K562 (cell line): ENCODE data around the gene HYAL1. TPM values are rescaled to one million over a fixed set of nuclear protein-coding genes. Genes with fewer than 3 reads are reported as not detected.
A peak's percentile ranks its signal among the peaks of the same experiment; 100 is the strongest.

Experiments
- ARID1B ChIP-seq: fragments of 450-650 bp; IDR thresholded peaks from 2 replicates; pipeline ENCODE4 v1.6.1; 2016; ENCODE audit warnings: antibody characterized with exemption, mild to moderate bottlenecking, inconsistent platforms
- ATF4 ChIP-seq: fragments of 450-650 bp; formaldehyde crosslinking; IDR thresholded peaks from 2 replicates; pipeline ENCODE4 v1.4.0; 2022; ENCODE audit warnings: mild to moderate bottlenecking, moderate library complexity
- BRD9 ChIP-seq: fragments of 450-650 bp; IDR thresholded peaks from 2 replicates; pipeline ENCODE4 v1.6.1; 2018; ENCODE audit warnings: low read depth; ENCODE audit not compliant: partially characterized antibody
- CBFA2T2 ChIP-seq: fragments of 450-650 bp; conservative IDR thresholded peaks from 2 replicates; pipeline ENCODE4 v1.6.1; 2017; ENCODE audit warnings: mild to moderate bottlenecking
- HINFP ChIP-seq: fragments of 450-650 bp; conservative IDR thresholded peaks from 2 replicates; pipeline ENCODE4 v1.6.1; 2016; ENCODE audit warnings: missing genetic modification characterization, low read depth, mild to moderate bottlenecking, control low read depth, missing compliant biosample characterization
- HMG20A ChIP-seq: fragments of 450-650 bp; formaldehyde crosslinking; conservative IDR thresholded peaks from 2 replicates; pipeline ENCODE4 v1.4.0; 2020; ENCODE audit warnings: mild to moderate bottlenecking, mixed read lengths
- ILK ChIP-seq: fragments of 450-650 bp; IDR thresholded peaks from 2 replicates; pipeline ENCODE4 v1.6.1; 2016; ENCODE audit warnings: missing genetic modification characterization, low read depth, mild to moderate bottlenecking, missing compliant biosample characterization, moderate library complexity, borderline replicate concordance
- KDM1A ChIP-seq, 2 experiments: fragments of 450-650 bp; IDR thresholded peaks; 2 replicates each; pipeline ENCODE4 v1.6.1; 2016; ENCODE audit warnings: mild to moderate bottlenecking in 2 of 2
- MBD1 ChIP-seq: fragments of 250-450 bp; sonication (Bioruptor Pico); IDR thresholded peaks from 2 replicates; pipeline ENCODE4 v1.8.0; 2022; ENCODE audit warnings: inconsistent platforms
- NCOA2 ChIP-seq, 2 experiments: fragments of 450-650 bp; IDR thresholded peaks; 2 replicates each; pipeline ENCODE4 v1.6.1; 2018; ENCODE audit warnings: mild to moderate bottlenecking in 2 of 2, moderate library complexity in 1 of 2; ENCODE audit not compliant: partially characterized antibody in 2 of 2
- RBM14 ChIP-seq: fragments of 200-400 bp; formaldehyde crosslinking; IDR thresholded peaks from 2 replicates; pipeline ENCODE4 v1.6.1; 2018; ENCODE audit warnings: low read depth, mild to moderate bottlenecking, low read length, moderate library complexity, borderline replicate concordance; ENCODE audit not compliant: insufficient read depth
- RHOXF2B ChIP-seq: fragments of 250-450 bp; sonication (Bioruptor Pico); conservative IDR thresholded peaks from 2 replicates; pipeline ENCODE4 v1.5.1; 2021
- SRSF1 ChIP-seq: fragments of 200-400 bp; formaldehyde crosslinking; IDR thresholded peaks from 2 replicates; pipeline ENCODE4 v1.6.1; 2017; ENCODE audit warnings: mild to moderate bottlenecking, low read depth, low read length, moderate library complexity
- TCF3 ChIP-seq: sonication (generic); formaldehyde crosslinking; IDR thresholded peaks from 2 replicates; pipeline ENCODE4 v1.4.0; 2020; ENCODE audit warnings: mild to moderate bottlenecking, missing genetic modification reagents
- TFAP4 ChIP-seq: sonication (generic); formaldehyde crosslinking; IDR thresholded peaks from 2 replicates; pipeline ENCODE4 v1.8.0; 2022; ENCODE audit warnings: missing genetic modification reagents, mild to moderate bottlenecking, moderate library complexity, borderline replicate concordance
- VEZF1 ChIP-seq: fragments of 200-800 bp; sonication (Bioruptor generic); IDR thresholded peaks from 2 replicates; pipeline ENCODE4 v1.6.1; 2017; ENCODE audit warnings: missing genetic modification characterization, missing compliant biosample characterization
- ZFPM2 ChIP-seq: fragments of 250-450 bp; sonication (Bioruptor Pico); IDR thresholded peaks from 2 replicates; pipeline ENCODE4 v1.5.1; 2022; ENCODE audit warnings: mild to moderate bottlenecking
- ZNF140 ChIP-seq: fragments of 250-450 bp; sonication (Bioruptor Pico); IDR thresholded peaks from 2 replicates; pipeline ENCODE4 v1.8.0; 2021; ENCODE audit warnings: moderate library complexity, mild to moderate bottlenecking, inconsistent platforms
- ZNF197 ChIP-seq: fragments of 200-800 bp; sonication (Bioruptor generic); IDR thresholded peaks from 2 replicates; pipeline ENCODE4 v1.6.1; 2016; ENCODE audit warnings: low read depth, missing genetic modification characterization, missing compliant biosample characterization
- ZNF76 ChIP-seq: fragments of 250-450 bp; sonication (Bioruptor Pico); IDR thresholded peaks from 2 replicates; pipeline ENCODE4 v1.4.0; 2020; ENCODE audit warnings: mild to moderate bottlenecking, moderate library complexity, borderline replicate concordance
- polyA plus RNA-seq, 8 experiments: library from polyadenylated mRNA; depleted of rRNA in 4 of 8; stranded (reverse) in 5 of 8; unstranded in 3 of 8; fragments of >200 nt; fragmentation: Nextera tagmentation in 2 of 8; fragmentation: Illumina TruSeq in 1 of 8; extraction: Ambion mirVana in 2 of 8; extraction: Trizol in 1 of 8; gene quantifications; 2 replicates each; pipeline versions ENCODE4 v1.2.1 to v1.2.3, GENCODE V29; 2011 to 2014; ENCODE audit warnings: inconsistent platforms in 1 of 8, missing spikeins in 1 of 8
- total RNA-seq, 7 experiments: library from RNA; depleted of rRNA in 6 of 7; stranded (reverse); fragments of >200 nt in 6 of 7; fragmentation: Illumina TruSeq in 2 of 7; extraction: Trizol in 2 of 7; gene quantifications; 2 replicates each; pipeline versions ENCODE4 v1.2.1 to v1.2.3, GENCODE V29; 2011 to 2021; ENCODE audit warnings: low replicate concordance in 1 of 7

Gene HYAL1
- total and polyA plus RNA-seq, 9 of the 15 experiments (the other 6 are each of a cell fraction or from before 2014, with no cell fraction given), result 1.4 to 8.5 (median 4.7) TPM

GRCh38 chr3:50324351-50325112, 21.2 kb upstream of the HYAL1 start (continued):
- TF ChIP-seq ILK (tag), result no peak
- TF ChIP-seq VEZF1, result peak; percentile 46
- TF ChIP-seq NCOA2 (IDR thresholded peaks at IDR 0.05; ENCODE audit: partially characterized antibody in 2 of 2), result no peak
- TF ChIP-seq HINFP (tag), result no peak
- no peak for TF ChIP-seq ATF4 (CRISPR knock-in tag)
- peak; percentile 91 for TF ChIP-seq TFAP4 (CRISPR knock-in tag)
- TF ChIP-seq ARID1B, result peak; percentile 47
- TF ChIP-seq HMG20A (CRISPR knock-in tag), result no peak
- TF ChIP-seq SRSF1, result no peak
- peak; percentile 53 to 69; a peak in 3 of 4 replicates for TF ChIP-seq KDM1A (IDR thresholded peaks at IDR 0.05)
- TF ChIP-seq BRD9, result no peak
- peak; percentile 22; the same call in 1 of the 2 replicates for TF ChIP-seq TCF3 (CRISPR knock-in tag)
- 0 out of 2 replicates have a peak, but pooled peaks have one; percentile 9 for TF ChIP-seq CBFA2T2
- TF ChIP-seq ZNF197, result no peak
- TF ChIP-seq RHOXF2B (CRISPR knock-in tag), result no peak
- TF ChIP-seq MBD1 (CRISPR knock-in tag), result no peak
- no peak for TF ChIP-seq ZNF140 (CRISPR knock-in tag)
- TF ChIP-seq RBM14, result no peak
- TF ChIP-seq ZNF76 (CRISPR knock-in tag), result no peak
- TF ChIP-seq ZFPM2 (CRISPR knock-in tag), result no peak
